HEK293 (cell line): ENCODE data around the gene SLC44A5.

Experiments
- OSR2 ChIP-seq: fragments of 450-650 bp; formaldehyde crosslinking; IDR thresholded peaks from 2 replicates; pipeline ENCODE4 v1.5.1; 2016; ENCODE audit warnings: missing biosample characterization, missing genetic modification characterization
- TRIM28 ChIP-seq: IDR thresholded peaks from 2 replicates; pipeline ENCODE4 v1.6.1; 2011; ENCODE audit warnings: low read length, control low read depth, borderline replicate concordance
- ZFHX2 ChIP-seq: fragments of 450-650 bp; formaldehyde crosslinking; conservative IDR thresholded peaks from 2 replicates; pipeline ENCODE4 v1.5.1; 2016; ENCODE audit warnings: missing biosample characterization, missing genetic modification characterization
- ZNF23 ChIP-seq: fragments of 450-650 bp; formaldehyde crosslinking; IDR thresholded peaks from 2 replicates; pipeline ENCODE4 v1.5.1; 2016; ENCODE audit warnings: missing biosample characterization, missing genetic modification characterization, borderline replicate concordance
- ZNF324 ChIP-seq: fragments of 450-650 bp; formaldehyde crosslinking; IDR thresholded peaks from 2 replicates; pipeline ENCODE4 v1.5.1; 2016; ENCODE audit warnings: missing biosample characterization, missing genetic modification characterization
- ZNF768 ChIP-seq: fragments of 450-650 bp; formaldehyde crosslinking; IDR thresholded peaks from 2 replicates; pipeline ENCODE4 v1.5.1; 2018; ENCODE audit warnings: missing biosample characterization, mild to moderate bottlenecking, missing genetic modification characterization
- ZSCAN30 ChIP-seq: fragments of 450-650 bp; IDR thresholded peaks from 2 replicates; pipeline ENCODE4 v1.5.1; 2018; ENCODE audit warnings: missing biosample characterization, mild to moderate bottlenecking, missing genetic modification characterization, moderate library complexity
- TF ChIP-seq, protein P1 (sequence below): fragments of 450-650 bp; formaldehyde crosslinking; IDR thresholded peaks from 2 replicates; pipeline ENCODE4 v1.5.1; 2016; ENCODE audit warnings: missing biosample characterization, missing genetic modification characterization
- TF ChIP-seq, protein P2 (sequence below): fragments of 450-650 bp; formaldehyde crosslinking; IDR thresholded peaks from 2 replicates; pipeline ENCODE4 v1.5.1; 2016; ENCODE audit warnings: missing biosample characterization, missing genetic modification characterization

DNA sequence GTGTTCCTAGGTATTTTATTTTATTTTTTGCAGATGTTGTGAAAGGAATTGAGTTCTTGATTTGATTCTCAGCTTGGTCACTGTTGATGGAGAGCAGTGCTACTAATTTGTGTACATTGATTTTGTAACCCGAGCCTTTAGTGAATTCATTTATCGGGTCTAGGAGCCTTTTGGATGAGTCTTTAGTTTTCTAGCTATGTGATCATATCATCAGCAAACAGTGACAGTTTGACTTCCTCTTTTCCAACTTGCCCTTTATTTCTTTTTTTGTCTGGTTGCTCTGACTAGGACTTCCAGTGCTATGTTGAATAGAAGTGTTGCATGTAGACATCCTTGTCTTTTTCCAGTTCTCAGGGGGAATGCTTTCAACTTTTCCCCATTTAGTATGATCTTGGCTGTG is 337.8 kb downstream of the SLC44A5 start:
- no peak for TF ChIP-seq ZNF23 (tag by site-specific recombination)
- TF ChIP-seq ZNF324: no peak
- no peak for TF ChIP-seq OSR2 (tag by site-specific recombination)
- no peak for TF ChIP-seq ZNF768 (tag by site-specific recombination)
- TF ChIP-seq TRIM28: no peak
- TF ChIP-seq, protein P1, sequence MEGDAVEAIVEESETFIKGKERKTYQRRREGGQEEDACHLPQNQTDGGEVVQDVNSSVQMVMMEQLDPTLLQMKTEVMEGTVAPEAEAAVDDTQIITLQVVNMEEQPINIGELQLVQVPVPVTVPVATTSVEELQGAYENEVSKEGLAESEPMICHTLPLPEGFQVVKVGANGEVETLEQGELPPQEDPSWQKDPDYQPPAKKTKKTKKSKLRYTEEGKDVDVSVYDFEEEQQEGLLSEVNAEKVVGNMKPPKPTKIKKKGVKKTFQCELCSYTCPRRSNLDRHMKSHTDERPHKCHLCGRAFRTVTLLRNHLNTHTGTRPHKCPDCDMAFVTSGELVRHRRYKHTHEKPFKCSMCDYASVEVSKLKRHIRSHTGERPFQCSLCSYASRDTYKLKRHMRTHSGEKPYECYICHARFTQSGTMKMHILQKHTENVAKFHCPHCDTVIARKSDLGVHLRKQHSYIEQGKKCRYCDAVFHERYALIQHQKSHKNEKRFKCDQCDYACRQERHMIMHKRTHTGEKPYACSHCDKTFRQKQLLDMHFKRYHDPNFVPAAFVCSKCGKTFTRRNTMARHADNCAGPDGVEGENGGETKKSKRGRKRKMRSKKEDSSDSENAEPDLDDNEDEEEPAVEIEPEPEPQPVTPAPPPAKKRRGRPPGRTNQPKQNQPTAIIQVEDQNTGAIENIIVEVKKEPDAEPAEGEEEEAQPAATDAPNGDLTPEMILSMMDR (tag by site-specific recombination): no peak
- no peak for TF ChIP-seq ZFHX2 (tag by site-specific recombination)
- no peak for TF ChIP-seq ZSCAN30 (tag by site-specific recombination)
- TF ChIP-seq, protein P2, sequence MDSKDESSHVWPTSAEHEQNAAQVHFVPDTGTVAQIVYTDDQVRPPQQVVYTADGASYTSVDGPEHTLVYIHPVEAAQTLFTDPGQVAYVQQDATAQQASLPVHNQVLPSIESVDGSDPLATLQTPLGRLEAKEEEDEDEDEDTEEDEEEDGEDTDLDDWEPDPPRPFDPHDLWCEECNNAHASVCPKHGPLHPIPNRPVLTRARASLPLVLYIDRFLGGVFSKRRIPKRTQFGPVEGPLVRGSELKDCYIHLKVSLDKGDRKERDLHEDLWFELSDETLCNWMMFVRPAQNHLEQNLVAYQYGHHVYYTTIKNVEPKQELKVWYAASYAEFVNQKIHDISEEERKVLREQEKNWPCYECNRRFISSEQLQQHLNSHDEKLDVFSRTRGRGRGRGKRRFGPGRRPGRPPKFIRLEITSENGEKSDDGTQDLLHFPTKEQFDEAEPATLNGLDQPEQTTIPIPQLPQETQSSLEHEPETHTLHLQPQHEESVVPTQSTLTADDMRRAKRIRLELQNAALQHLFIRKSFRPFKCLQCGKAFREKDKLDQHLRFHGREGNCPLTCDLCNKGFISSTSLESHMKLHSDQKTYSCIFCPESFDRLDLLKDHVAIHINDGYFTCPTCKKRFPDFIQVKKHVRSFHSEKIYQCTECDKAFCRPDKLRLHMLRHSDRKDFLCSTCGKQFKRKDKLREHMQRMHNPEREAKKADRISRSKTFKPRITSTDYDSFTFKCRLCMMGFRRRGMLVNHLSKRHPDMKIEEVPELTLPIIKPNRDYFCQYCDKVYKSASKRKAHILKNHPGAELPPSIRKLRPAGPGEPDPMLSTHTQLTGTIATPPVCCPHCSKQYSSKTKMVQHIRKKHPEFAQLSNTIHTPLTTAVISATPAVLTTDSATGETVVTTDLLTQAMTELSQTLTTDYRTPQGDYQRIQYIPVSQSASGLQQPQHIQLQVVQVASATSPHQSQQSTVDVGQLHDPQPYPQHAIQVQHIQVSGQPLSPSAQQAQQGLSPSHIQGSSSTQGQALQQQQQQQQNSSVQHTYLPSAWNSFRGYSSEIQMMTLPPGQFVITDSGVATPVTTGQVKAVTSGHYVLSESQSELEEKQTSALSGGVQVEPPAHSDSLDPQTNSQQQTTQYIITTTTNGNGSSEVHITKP (tag by site-specific recombination): no peak
